Activated naive CD8-positive, alpha-beta T cell (primary cell): ENCODE results near the gene FAM186B.
"Not testable (repeated sequence)": the region's sequence is repeated elsewhere in the genome, so short reads cannot be mapped to it uniquely, and the experiment has no call there.

Experiments used
- H3K27ac Mint-ChIP-seq: one replicate; pipeline ENCODE4 v1.8.0; 2021; ENCODE audit warnings: mixed read lengths
- H3K27me3 Mint-ChIP-seq: one replicate; pipeline ENCODE4 v1.8.0; 2021; ENCODE audit warnings: mixed read lengths
- H3K36me3 Mint-ChIP-seq: one replicate; pipeline ENCODE4 v1.8.0; 2021; ENCODE audit warnings: mixed read lengths
- H3K4me1 Mint-ChIP-seq: one replicate; pipeline ENCODE4 v1.8.0; 2021; ENCODE audit warnings: low read depth, mixed read lengths
- H3K4me3 Mint-ChIP-seq: one replicate; pipeline ENCODE4 v1.8.0; 2021; ENCODE audit warnings: mild to moderate bottlenecking, mixed read lengths
- H3K9me3 Mint-ChIP-seq: one replicate; pipeline ENCODE4 v1.8.0; 2021; ENCODE audit warnings: low read depth, mixed read lengths

The FAM186B gene

GRCh38 chr12:49623142-49623904 lies 17.9 kb upstream of the FAM186B start, which contains the start of gene PRPF40B:
Gene PRPF40B, plus strand, starts transcription at chr12:49623561. Its CDS starts 30 bp downstream, at chr12:49623591.
- H3K36me3 Mint-ChIP-seq: no peaks in the 10 kb centered on the region
- no peaks in the 10 kb centered on the region for H3K27me3 Mint-ChIP-seq
- H3K4me3 Mint-ChIP-seq: peak within 1 kb of the TSS; percentile 89
- H3K9me3 Mint-ChIP-seq: no peaks in the 10 kb centered on the region
- peaks cover 21% of the 10 kb centered on the region for H3K4me1 Mint-ChIP-seq
- peak within 1 kb of the TSS; percentile 93 for H3K27ac Mint-ChIP-seq

GRCh38 chr12:49622501-49623141 lies 17.2 kb upstream of the FAM186B start:
- H3K27ac Mint-ChIP-seq: peak overlapping the region; percentile 93
- H3K4me3 Mint-ChIP-seq: peak overlapping the region; percentile 89

GRCh38 chr12:49621651-49622500 lies 16.4 kb upstream of the FAM186B start:
- Mint-ChIP-seq H3K27me3 (no peaks in the 10 kb centered on the region), H3K4me1 (peaks cover 21% of the 10 kb centered on the region), H3K9me3 (no peaks in the 10 kb centered on the region), H3K36me3 (no peaks in the 10 kb centered on the region), H3K4me3 (peak overlapping the region; percentile 89), H3K27ac (peak overlapping the region; percentile 93)

More at GRCh38 chr12:49622501-49623141, 17.2 kb upstream of the FAM186B start:
- no peaks in the 10 kb centered on the region for H3K9me3 Mint-ChIP-seq
- no peaks in the 10 kb centered on the region for H3K27me3 Mint-ChIP-seq
- H3K4me1 Mint-ChIP-seq: peaks cover 21% of the 10 kb centered on the region
- no peaks in the 10 kb centered on the region for H3K36me3 Mint-ChIP-seq

- no peaks in the 10 kb centered on the region for H3K9me3 Mint-ChIP-seq
- peaks cover 27% of the 10 kb centered on the region for H3K4me1 Mint-ChIP-seq
- H3K27me3 Mint-ChIP-seq: no peaks in the 10 kb centered on the region
- H3K36me3 Mint-ChIP-seq: no peaks in the 10 kb centered on the region
- H3K27ac Mint-ChIP-seq: no peak overlapping the region
- no peak overlapping the region for H3K4me3 Mint-ChIP-seq
Measured at GRCh38 chr12:49619286-49619685, 13.8 kb upstream of the FAM186B start.

GRCh38 chr12:49618576-49618975 lies 13.1 kb upstream of the FAM186B start:
- H3K4me3 Mint-ChIP-seq: no peak overlapping the region
- H3K9me3 Mint-ChIP-seq: no peaks in the 10 kb centered on the region
- H3K4me1 Mint-ChIP-seq: peaks cover 27% of the 10 kb centered on the region
- no peaks in the 10 kb centered on the region for H3K36me3 Mint-ChIP-seq
- no peak overlapping the region for H3K27ac Mint-ChIP-seq
- H3K27me3 Mint-ChIP-seq: no peaks in the 10 kb centered on the region

GRCh38 chr12:49616533-49617219 lies 11.2 kb upstream of the FAM186B start:
- peaks cover 3% of the 10 kb centered on the region for H3K27me3 Mint-ChIP-seq

GRCh38 chr12:49615725-49616124 lies 10.3 kb upstream of the FAM186B start:
- H3K27me3 Mint-ChIP-seq: peaks cover 3% of the 10 kb centered on the region

More at GRCh38 chr12:49616533-49617219, 11.2 kb upstream of the FAM186B start:
- H3K27ac Mint-ChIP-seq: no peak overlapping the region
- no peaks in the 10 kb centered on the region for H3K9me3 Mint-ChIP-seq
- no peak overlapping the region for H3K4me3 Mint-ChIP-seq
- H3K36me3 Mint-ChIP-seq: peaks cover 4% of the 10 kb centered on the region
- H3K4me1 Mint-ChIP-seq: peaks cover 16% of the 10 kb centered on the region

GRCh38 chr12:49612210-49612609 lies 6.8 kb upstream of the FAM186B start:
- peaks cover 3% of the 10 kb centered on the region for H3K27me3 Mint-ChIP-seq
- H3K27ac Mint-ChIP-seq: no peak overlapping the region
- H3K4me1 Mint-ChIP-seq: peaks cover 6% of the 10 kb centered on the region
- H3K36me3 Mint-ChIP-seq: peaks cover 4% of the 10 kb centered on the region
- no peaks in the 10 kb centered on the region for H3K9me3 Mint-ChIP-seq
- H3K4me3 Mint-ChIP-seq: no peak overlapping the region

More at GRCh38 chr12:49615725-49616124, 10.3 kb upstream of the FAM186B start:
- Mint-ChIP-seq H3K9me3 (no peaks in the 10 kb centered on the region), H3K4me3 (no peak overlapping the region), H3K27ac (no peak overlapping the region), H3K4me1 (peaks cover 8% of the 10 kb centered on the region), H3K36me3 (peaks cover 4% of the 10 kb centered on the region)

- H3K9me3 Mint-ChIP-seq, H3K27me3 Mint-ChIP-seq, H3K4me3 Mint-ChIP-seq, H3K27ac Mint-ChIP-seq, H3K4me1 Mint-ChIP-seq, H3K36me3 Mint-ChIP-seq: not testable (repeated sequence)
Measured at GRCh38 chr12:49610785-49611184, 5.3 kb upstream of the FAM186B start.

GRCh38 chr12:49609875-49610154 lies 4.4 kb upstream of the FAM186B start:
- H3K27me3 Mint-ChIP-seq: peaks cover 3% of the 10 kb centered on the region
- H3K27ac Mint-ChIP-seq: no peak overlapping the region
- H3K36me3 Mint-ChIP-seq: peaks cover 4% of the 10 kb centered on the region
- H3K4me3 Mint-ChIP-seq: no peak overlapping the region
- H3K4me1 Mint-ChIP-seq: peaks cover 4% of the 10 kb centered on the region
- H3K9me3 Mint-ChIP-seq: no peaks in the 10 kb centered on the region

- H3K27ac Mint-ChIP-seq: no peak overlapping the region
- no peak overlapping the region for H3K4me3 Mint-ChIP-seq
- H3K9me3 Mint-ChIP-seq: no peaks in the 10 kb centered on the region
- peaks cover 4% of the 10 kb centered on the region for H3K4me1 Mint-ChIP-seq
- H3K27me3 Mint-ChIP-seq: peaks cover 3% of the 10 kb centered on the region
- peaks cover 4% of the 10 kb centered on the region for H3K36me3 Mint-ChIP-seq
Measured at GRCh38 chr12:49609059-49609874, 3.8 kb upstream of the FAM186B start.

- H3K4me3 Mint-ChIP-seq: no peak overlapping the region
- no peaks in the 10 kb centered on the region for H3K36me3 Mint-ChIP-seq
- H3K9me3 Mint-ChIP-seq: no peaks in the 10 kb centered on the region
- H3K27ac Mint-ChIP-seq: no peak overlapping the region
- no peaks in the 10 kb centered on the region for H3K27me3 Mint-ChIP-seq
- peaks cover 4% of the 10 kb centered on the region for H3K4me1 Mint-ChIP-seq
Measured at GRCh38 chr12:49604856-49605255, 583 bp downstream of the FAM186B start.

GRCh38 chr12:49603721-49604120 lies 1.7 kb downstream of the FAM186B start:
- Mint-ChIP-seq H3K9me3 (no peaks in the 10 kb centered on the region), H3K27ac (no peak overlapping the region), H3K27me3 (no peaks in the 10 kb centered on the region), H3K36me3 (no peaks in the 10 kb centered on the region), H3K4me3 (no peak overlapping the region), H3K4me1 (peaks cover 4% of the 10 kb centered on the region)

GRCh38 chr12:49599961-49600360 lies 5.5 kb downstream of the FAM186B start:
- no peaks in the 10 kb centered on the region for H3K9me3 Mint-ChIP-seq
- no peak overlapping the region for H3K4me3 Mint-ChIP-seq
- no peaks in the 10 kb centered on the region for H3K36me3 Mint-ChIP-seq
- no peaks in the 10 kb centered on the region for H3K4me1 Mint-ChIP-seq
- H3K27me3 Mint-ChIP-seq: no peaks in the 10 kb centered on the region
- no peak overlapping the region for H3K27ac Mint-ChIP-seq
